ENCODE results near the gene NDUFV3.
"Not testable (repeated sequence)": the region's sequence is repeated elsewhere in the genome, so short reads cannot be mapped to it uniquely, and the experiment has no call there.

DNA sequence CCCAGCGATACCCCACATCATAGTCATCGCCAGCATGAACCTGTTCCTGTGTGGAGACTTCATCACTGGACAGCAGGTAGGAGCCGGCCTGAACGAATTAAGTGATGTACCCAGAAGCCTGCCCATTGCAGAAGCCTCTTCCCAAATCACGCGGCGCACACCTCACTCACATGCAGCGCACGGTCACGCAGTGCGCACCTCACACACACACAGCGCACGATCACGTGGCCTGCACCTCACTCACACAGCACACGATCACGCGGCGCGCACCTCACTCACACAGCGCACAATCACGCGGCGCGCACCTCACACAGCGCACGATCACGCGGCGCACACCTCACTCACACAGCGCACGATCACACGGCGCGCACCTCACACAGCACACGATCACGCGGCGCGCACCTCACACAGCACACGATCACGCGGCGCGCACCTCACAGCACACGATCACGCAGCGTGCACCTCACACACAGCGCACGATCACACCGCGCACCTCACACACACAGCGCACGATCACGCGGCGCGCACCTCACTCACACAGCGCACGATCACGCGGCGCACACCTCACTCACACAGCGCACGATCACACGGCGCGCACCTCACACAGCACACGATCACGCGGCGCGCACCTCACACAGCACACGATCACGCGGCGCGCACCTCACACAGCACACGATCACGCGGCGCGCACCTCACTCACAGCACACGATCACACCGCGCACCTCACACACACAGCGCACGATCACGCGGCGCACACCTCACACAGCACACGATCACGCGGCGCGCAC lies 44.8 kb upstream of the NDUFV3 start:
- TF ChIP-seq, protein P1, sequence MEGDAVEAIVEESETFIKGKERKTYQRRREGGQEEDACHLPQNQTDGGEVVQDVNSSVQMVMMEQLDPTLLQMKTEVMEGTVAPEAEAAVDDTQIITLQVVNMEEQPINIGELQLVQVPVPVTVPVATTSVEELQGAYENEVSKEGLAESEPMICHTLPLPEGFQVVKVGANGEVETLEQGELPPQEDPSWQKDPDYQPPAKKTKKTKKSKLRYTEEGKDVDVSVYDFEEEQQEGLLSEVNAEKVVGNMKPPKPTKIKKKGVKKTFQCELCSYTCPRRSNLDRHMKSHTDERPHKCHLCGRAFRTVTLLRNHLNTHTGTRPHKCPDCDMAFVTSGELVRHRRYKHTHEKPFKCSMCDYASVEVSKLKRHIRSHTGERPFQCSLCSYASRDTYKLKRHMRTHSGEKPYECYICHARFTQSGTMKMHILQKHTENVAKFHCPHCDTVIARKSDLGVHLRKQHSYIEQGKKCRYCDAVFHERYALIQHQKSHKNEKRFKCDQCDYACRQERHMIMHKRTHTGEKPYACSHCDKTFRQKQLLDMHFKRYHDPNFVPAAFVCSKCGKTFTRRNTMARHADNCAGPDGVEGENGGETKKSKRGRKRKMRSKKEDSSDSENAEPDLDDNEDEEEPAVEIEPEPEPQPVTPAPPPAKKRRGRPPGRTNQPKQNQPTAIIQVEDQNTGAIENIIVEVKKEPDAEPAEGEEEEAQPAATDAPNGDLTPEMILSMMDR (IDR thresholded peaks at IDR 0.05; ENCODE audit: borderline replicate concordance, extremely low read depth, low read length, poor library complexity, severe bottlenecking): not testable (repeated sequence)
- TF ChIP-seq EZH2 (IDR thresholded peaks at IDR 0.05; ENCODE audit: borderline replicate concordance, low read depth, low read length, severe bottlenecking): not testable (repeated sequence)
